OCI-LY1 (cell line): ENCODE measurements around the gene GALNT10.
"Not testable (repeated sequence)": the region's sequence is repeated elsewhere in the genome, so short reads cannot be mapped to it uniquely, and the experiment has no call there.

Experiments
- H2AFZ ChIP-seq: fragments of 200-600 bp; sonication (generic), shearing (Covaris generic); 2 replicates; pipeline ENCODE4 v1.6.0; 2014; ENCODE audit warnings: antibody characterized with exemption, mild to moderate bottlenecking, low read length
- H3F3A ChIP-seq: fragments of 200-600 bp; sonication (generic), shearing (Covaris generic); 2 replicates; pipeline ENCODE4 v1.6.0; 2014; ENCODE audit warnings: mild to moderate bottlenecking, antibody characterized with exemption, low read length, moderate library complexity; ENCODE audit not compliant: insufficient read depth
- H3K27ac ChIP-seq: fragments of 200-600 bp; sonication (generic); 2 replicates; pipeline ENCODE4 v1.5.1; 2014; ENCODE audit warnings: low read length, mixed run types, mild to moderate bottlenecking, low read depth; ENCODE audit not compliant: poor library complexity, severe bottlenecking
- H3K27me3 ChIP-seq: fragments of 200-600 bp; sonication (generic); 2 replicates; pipeline ENCODE4 v1.6.0; 2014; ENCODE audit warnings: antibody characterized with exemption, mild to moderate bottlenecking, low read length, moderate library complexity; ENCODE audit not compliant: insufficient read depth
- H3K36me3 ChIP-seq: fragments of 200-600 bp; sonication (generic); 2 replicates; pipeline ENCODE4 v1.6.1; 2014; ENCODE audit warnings: mild to moderate bottlenecking, antibody characterized with exemption, low read length, moderate library complexity, mixed read lengths; ENCODE audit not compliant: insufficient read depth
- H3K4me1 ChIP-seq: fragments of 200-600 bp; sonication (generic); 2 replicates; pipeline ENCODE4 v1.5.1; 2014; ENCODE audit warnings: mild to moderate bottlenecking, low read length, moderate library complexity; ENCODE audit not compliant: insufficient read depth, severe bottlenecking
- H3K4me2 ChIP-seq: fragments of 200-600 bp; sonication (generic), shearing (Covaris generic); 2 replicates; pipeline ENCODE4 v1.6.1; 2014; ENCODE audit warnings: low read length
- H3K4me3 ChIP-seq: fragments of 200-600 bp; sonication (generic); 2 replicates; pipeline ENCODE4 v1.5.1; 2014; ENCODE audit warnings: low read length, low read depth, mild to moderate bottlenecking, mixed read lengths; ENCODE audit not compliant: poor library complexity, severe bottlenecking
- H3K79me2 ChIP-seq: fragments of 200-600 bp; shearing (Covaris generic); 2 replicates; pipeline ENCODE4 v1.6.1; 2016; ENCODE audit warnings: mixed run types, low read length, mixed read lengths; ENCODE audit not compliant: insufficient read depth
- H3K9ac ChIP-seq: fragments of 200-600 bp; sonication (generic), shearing (Covaris generic); 2 replicates; pipeline ENCODE4 v1.6.1; 2014; ENCODE audit warnings: mild to moderate bottlenecking, low read length, mixed read lengths
- H3K9me2 ChIP-seq: fragments of 200-600 bp; sonication (generic), shearing (Covaris generic); 2 replicates; pipeline ENCODE4 v1.6.1; 2014; ENCODE audit warnings: low read depth, mild to moderate bottlenecking, low read length, mixed read lengths
- H3K9me3 ChIP-seq: fragments of 200-600 bp; shearing (Covaris generic); 2 replicates; pipeline ENCODE4 v1.6.1; 2014; ENCODE audit warnings: low read length, mixed read lengths
- H4K20me1 ChIP-seq: fragments of 200-600 bp; sonication (generic), shearing (Covaris generic); 2 replicates; pipeline ENCODE4 v1.6.0; 2016; ENCODE audit warnings: mild to moderate bottlenecking, low read length; ENCODE audit not compliant: insufficient read depth
- EZH2 ChIP-seq: fragments of 200-600 bp; sonication (generic), shearing (Covaris generic); IDR thresholded peaks from 2 replicates; pipeline ENCODE4 v1.8.0; 2017; ENCODE audit warnings: borderline replicate concordance, mixed run types, mild to moderate bottlenecking, antibody characterized with exemption, low read length, moderate library complexity, mixed read lengths
- TF ChIP-seq, protein P1 (sequence below): fragments of 200-600 bp; sonication (generic), shearing (Covaris generic); IDR thresholded peaks from 2 replicates; pipeline ENCODE4 v1.5.1; 2017; ENCODE audit warnings: mild to moderate bottlenecking, antibody characterized with exemption, low read length, moderate library complexity, mixed read lengths

The GALNT10 gene

DNA sequence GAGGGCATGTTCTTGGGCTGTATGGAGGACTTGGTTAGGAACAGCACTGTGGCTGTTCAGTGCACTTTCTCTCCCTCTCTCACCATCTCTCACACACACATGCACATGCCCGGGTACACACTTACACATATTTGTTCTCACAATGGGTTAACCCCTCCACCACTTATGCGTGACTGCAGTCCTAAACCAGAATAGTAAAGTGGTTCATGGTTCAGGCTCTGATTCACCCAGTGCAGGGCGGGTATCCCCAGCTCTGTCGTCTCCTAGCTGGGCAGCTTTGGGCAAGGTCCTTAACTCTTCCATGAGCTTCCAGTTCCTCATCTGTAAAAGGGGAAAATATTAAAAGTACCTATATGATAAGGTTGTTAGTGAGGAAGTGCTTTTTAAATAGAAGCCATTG, 45.3 kb upstream of the GALNT10 start:
- no peaks in the 10 kb centered on the region for H3K36me3 ChIP-seq
- H3K27ac ChIP-seq = no peak overlapping the region
- no peaks in the 10 kb centered on the region for H3K9me2 ChIP-seq
- no peak overlapping the region for H2AFZ ChIP-seq
- H3K4me1 ChIP-seq = no peaks in the 10 kb centered on the region
- no peak overlapping the region for H3K9ac ChIP-seq
- no peaks in the 10 kb centered on the region for H3K9me3 ChIP-seq
- H4K20me1 ChIP-seq = no peaks in the 10 kb centered on the region
- no peak overlapping the region for H3K4me2 ChIP-seq
- TF ChIP-seq EZH2 = no peak
- TF ChIP-seq, protein P1, sequence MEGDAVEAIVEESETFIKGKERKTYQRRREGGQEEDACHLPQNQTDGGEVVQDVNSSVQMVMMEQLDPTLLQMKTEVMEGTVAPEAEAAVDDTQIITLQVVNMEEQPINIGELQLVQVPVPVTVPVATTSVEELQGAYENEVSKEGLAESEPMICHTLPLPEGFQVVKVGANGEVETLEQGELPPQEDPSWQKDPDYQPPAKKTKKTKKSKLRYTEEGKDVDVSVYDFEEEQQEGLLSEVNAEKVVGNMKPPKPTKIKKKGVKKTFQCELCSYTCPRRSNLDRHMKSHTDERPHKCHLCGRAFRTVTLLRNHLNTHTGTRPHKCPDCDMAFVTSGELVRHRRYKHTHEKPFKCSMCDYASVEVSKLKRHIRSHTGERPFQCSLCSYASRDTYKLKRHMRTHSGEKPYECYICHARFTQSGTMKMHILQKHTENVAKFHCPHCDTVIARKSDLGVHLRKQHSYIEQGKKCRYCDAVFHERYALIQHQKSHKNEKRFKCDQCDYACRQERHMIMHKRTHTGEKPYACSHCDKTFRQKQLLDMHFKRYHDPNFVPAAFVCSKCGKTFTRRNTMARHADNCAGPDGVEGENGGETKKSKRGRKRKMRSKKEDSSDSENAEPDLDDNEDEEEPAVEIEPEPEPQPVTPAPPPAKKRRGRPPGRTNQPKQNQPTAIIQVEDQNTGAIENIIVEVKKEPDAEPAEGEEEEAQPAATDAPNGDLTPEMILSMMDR = no peak
- H3K27me3 ChIP-seq = no peaks in the 10 kb centered on the region
- H3K79me2 ChIP-seq = no peaks in the 10 kb centered on the region
- H3K4me3 ChIP-seq = no peak overlapping the region
- no peaks in the 10 kb centered on the region for H3F3A ChIP-seq

DNA sequence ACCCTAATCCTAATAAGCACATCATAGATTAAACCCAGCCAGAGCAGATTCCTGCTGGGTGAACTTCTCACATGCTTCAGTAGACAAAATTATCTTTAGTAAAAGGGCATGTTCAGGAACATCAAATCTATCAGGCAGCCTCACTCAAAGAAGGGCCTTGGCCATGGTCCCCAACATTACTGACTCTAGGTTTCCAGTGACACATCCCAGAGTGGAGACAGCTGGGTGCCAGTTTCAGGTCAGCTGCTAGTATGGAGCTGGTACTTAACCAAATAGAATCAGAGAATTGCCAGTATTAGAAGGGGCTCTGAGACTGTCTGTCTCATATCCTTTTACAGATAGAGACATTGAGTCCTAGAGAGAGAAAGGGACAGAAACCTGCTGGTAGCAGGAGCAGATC, 44.1 kb upstream of the GALNT10 start:
- Histone ChIP-seq H3K4me2 (no peak overlapping the region), H3K27me3 (no peaks in the 10 kb centered on the region), H3K9ac (no peak overlapping the region), H2AFZ (no peak overlapping the region), H3K27ac (no peak overlapping the region), H3K4me1 (no peaks in the 10 kb centered on the region), H3K79me2 (no peaks in the 10 kb centered on the region), H3K9me3 (no peaks in the 10 kb centered on the region), H3F3A (no peaks in the 10 kb centered on the region), H3K36me3 (no peaks in the 10 kb centered on the region), H3K9me2 (no peaks in the 10 kb centered on the region), H4K20me1 (no peaks in the 10 kb centered on the region), H3K4me3 (no peak overlapping the region)
- TF ChIP-seq EZH2 = no peak
- TF ChIP-seq, protein P1 = no peak

DNA sequence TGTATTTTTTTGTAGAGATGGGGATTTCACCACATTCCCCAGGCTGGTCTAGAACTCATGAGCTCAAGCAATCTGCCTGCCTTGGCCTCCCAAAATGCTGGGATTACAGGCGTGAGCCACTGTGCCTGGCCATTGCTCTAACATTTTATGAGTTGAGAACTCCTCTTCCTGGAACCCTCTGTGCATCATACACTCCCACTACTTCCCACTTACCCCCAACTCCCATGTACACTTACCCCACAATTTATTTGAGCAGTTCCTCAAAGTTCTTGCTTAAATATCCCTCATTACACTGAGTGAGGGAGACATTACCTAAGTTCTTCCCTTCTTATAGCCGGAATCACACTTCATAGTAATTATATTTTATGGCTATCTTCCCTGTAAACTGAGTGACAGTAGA, 42.9 kb upstream of the GALNT10 start:
- H3K9ac ChIP-seq = no peak overlapping the region
- H2AFZ ChIP-seq = no peak overlapping the region
- no peak overlapping the region for H3K27ac ChIP-seq
- H3K9me3 ChIP-seq = no peaks in the 10 kb centered on the region
- no peaks in the 10 kb centered on the region for H3F3A ChIP-seq
- H3K36me3 ChIP-seq = no peaks in the 10 kb centered on the region
- no peaks in the 10 kb centered on the region for H3K27me3 ChIP-seq
- no peaks in the 10 kb centered on the region for H4K20me1 ChIP-seq
- TF ChIP-seq EZH2 = no peak
- TF ChIP-seq, protein P1 = no peak
- no peak overlapping the region for H3K4me3 ChIP-seq
- H3K4me2 ChIP-seq = no peak overlapping the region
- no peaks in the 10 kb centered on the region for H3K79me2 ChIP-seq
- no peaks in the 10 kb centered on the region for H3K4me1 ChIP-seq
- no peaks in the 10 kb centered on the region for H3K9me2 ChIP-seq

DNA sequence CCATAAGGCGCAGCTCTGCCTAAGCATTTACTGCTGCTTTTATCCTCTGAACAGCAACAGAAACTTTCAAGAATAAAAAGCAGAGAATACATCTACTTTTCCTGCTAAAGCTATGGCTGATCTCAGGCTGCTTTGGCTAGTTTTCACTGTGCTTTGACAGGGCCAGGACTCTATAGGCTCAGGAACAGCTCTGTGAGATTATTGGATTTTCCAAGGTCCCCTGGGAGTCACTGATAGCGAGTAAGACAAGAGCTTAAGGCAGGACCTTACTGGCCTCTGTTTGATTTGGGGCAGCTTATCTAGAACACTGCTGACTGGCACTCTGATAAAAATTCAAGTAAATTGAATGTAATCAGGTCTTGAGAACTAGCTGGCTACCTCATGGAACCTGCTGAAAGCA, 40.1 kb upstream of the GALNT10 start:
- H3K27ac ChIP-seq, H3K9ac ChIP-seq, H3K27me3 ChIP-seq, H3K79me2 ChIP-seq, H4K20me1 ChIP-seq, H3K9me3 ChIP-seq, H3K4me3 ChIP-seq, H3K4me1 ChIP-seq, H2AFZ ChIP-seq, H3K9me2 ChIP-seq, H3K36me3 ChIP-seq, H3K4me2 ChIP-seq, H3F3A ChIP-seq: not testable (repeated sequence)
